ENCODE measurements around the gene MIXL1. TPM values are rescaled to one million over a fixed set of nuclear protein-coding genes. Genes with fewer than 3 reads are reported as not detected.

MIXL1 gene
- total RNA-seq, 4 donors from 2014 or later = not detected

DNA sequence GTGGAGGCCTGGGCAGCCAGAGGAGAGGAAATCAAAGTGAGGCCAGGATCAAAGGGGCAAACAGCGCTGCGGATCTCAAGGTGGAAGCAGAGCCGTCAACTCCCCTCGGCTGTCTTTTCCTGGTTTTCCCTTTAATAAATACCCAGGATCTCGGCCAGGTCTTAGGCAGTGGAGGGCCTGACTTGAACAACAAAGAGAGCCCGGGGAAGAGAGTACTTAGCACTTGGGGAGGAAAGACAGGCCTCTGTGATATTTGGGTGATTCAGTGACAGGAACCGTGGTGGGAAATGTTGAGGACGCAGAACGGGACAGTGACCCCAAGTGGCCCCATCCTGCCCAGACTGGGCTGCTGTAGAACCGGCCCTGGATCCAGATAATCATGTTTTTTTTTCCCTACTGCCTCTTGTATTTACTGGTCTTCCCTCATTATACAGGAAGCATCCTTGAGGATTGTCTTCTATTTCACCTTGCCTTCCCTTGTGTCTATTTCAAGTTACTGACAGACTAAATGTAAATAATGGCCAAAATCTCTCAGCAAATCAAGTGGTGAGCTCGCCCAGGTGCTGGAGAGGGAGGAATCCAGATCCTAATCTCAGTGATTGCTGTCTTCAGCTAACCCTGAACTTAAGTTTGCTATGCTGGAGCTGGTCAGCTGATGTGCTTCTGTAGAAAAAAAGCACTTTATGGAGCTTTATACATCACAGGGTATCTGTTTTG lies 2.8 kb upstream of the MIXL1 start:
- intact Hi-C loops (cut with DNase I; ENCODE audit: low total_unique reads) = no loop called here
- 52 to 57% methylated on average over 11 of the region's 11 CpGs for WGBS, 2 donors
- no peak overlapping the region for H3K4me3 ChIP-seq (ENCODE audit: low read depth, poor library complexity, severe bottlenecking)
- DNase-seq (ENCODE audit: low spot score in 2 of 2) = no peak
- TF ChIP-seq, protein P1, sequence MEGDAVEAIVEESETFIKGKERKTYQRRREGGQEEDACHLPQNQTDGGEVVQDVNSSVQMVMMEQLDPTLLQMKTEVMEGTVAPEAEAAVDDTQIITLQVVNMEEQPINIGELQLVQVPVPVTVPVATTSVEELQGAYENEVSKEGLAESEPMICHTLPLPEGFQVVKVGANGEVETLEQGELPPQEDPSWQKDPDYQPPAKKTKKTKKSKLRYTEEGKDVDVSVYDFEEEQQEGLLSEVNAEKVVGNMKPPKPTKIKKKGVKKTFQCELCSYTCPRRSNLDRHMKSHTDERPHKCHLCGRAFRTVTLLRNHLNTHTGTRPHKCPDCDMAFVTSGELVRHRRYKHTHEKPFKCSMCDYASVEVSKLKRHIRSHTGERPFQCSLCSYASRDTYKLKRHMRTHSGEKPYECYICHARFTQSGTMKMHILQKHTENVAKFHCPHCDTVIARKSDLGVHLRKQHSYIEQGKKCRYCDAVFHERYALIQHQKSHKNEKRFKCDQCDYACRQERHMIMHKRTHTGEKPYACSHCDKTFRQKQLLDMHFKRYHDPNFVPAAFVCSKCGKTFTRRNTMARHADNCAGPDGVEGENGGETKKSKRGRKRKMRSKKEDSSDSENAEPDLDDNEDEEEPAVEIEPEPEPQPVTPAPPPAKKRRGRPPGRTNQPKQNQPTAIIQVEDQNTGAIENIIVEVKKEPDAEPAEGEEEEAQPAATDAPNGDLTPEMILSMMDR (IDR thresholded peaks at IDR 0.05) = no peak
- TF ChIP-seq POLR2A (IDR thresholded peaks at IDR 0.05) = no peak

DNA sequence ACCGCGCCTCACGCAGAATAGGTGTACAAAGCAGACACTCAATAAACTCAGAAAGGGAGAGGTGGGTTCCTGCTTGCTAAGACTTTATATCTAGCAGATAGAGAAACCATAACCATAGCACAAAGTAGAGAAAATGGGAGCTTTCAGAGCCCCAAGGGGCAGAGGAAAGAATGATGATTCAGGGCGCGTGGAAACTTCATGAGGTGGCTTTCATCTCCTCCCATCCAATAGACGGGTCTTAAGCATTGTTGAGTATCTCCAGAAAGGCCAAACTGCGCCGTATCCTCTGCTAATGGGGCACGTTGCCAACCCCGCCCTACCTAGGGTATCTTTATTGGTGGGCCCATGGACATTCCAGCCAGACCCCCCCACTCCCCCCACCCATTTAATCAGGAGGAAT lies 778 bp upstream of the MIXL1 start:
- DNase-seq (ENCODE audit: low spot score in 2 of 2) = no peak
- intact Hi-C loops (cut with DNase I; ENCODE audit: low total_unique reads) = no loop called here
- WGBS, 2 donors = 92 to 96% methylated on average over 10 of the region's 10 CpGs
- no peak overlapping the region for H3K4me3 ChIP-seq (ENCODE audit: low read depth, poor library complexity, severe bottlenecking)
- TF ChIP-seq POLR2A (IDR thresholded peaks at IDR 0.05) = no peak
- TF ChIP-seq, protein P1 (IDR thresholded peaks at IDR 0.05) = no peak

DNA sequence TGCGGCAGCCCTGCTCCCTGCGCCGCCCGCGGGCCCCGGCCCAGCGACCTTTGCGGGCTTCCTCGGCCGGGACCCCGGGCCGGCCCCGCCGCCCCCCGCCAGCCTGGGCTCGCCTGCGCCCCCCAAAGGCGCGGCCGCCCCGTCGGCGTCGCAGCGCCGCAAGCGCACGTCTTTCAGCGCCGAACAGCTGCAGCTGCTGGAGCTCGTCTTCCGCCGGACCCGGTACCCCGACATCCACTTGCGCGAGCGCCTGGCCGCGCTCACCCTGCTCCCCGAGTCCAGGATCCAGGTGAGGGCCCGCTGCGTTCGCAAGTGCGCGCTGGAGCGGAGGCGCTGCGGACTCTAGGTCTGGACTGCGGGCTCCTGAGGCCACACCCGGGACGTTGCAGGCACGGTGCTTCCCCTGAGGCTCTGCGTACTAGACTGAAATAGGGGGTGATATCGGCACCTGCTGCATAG lies 351 bp downstream of the MIXL1 start:
- H3K4me3 ChIP-seq (ENCODE audit: low read depth, poor library complexity, severe bottlenecking) = no peak overlapping the region
- no peak for TF ChIP-seq POLR2A (IDR thresholded peaks at IDR 0.05)
- TF ChIP-seq, protein P1 (IDR thresholded peaks at IDR 0.05) = no peak
- no peak for DNase-seq (ENCODE audit: low spot score in 2 of 2)
- intact Hi-C loops (cut with DNase I; ENCODE audit: low total_unique reads) = no loop called here
- WGBS, 2 donors = 3 to 7% methylated on average over 6 to 18 of the region's 55 CpGs

DNA sequence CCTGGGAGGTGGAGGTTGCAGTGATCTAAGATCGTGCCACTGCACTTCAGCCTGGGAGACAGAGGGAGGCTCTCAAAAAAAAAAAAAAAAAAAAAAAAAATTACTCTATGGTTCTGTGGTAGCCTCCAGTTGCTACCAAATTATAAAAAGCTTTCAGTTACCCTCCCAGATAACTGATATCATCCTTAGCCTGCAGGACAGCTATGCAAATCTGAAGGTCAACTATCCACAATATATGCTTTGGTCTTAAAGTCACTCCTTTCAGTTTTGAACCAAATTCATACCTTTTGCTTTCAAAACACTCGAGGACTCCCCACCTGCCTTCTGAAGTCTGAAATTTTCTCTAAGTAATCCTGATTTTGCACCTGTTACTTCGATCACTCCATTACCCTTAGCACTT lies 3.1 kb downstream of the MIXL1 start:
- 94 to 96% methylated on average over 3 of the region's 3 CpGs for WGBS, 2 donors
- no peak overlapping the region for H3K4me3 ChIP-seq (ENCODE audit: low read depth, poor library complexity, severe bottlenecking)
- intact Hi-C loops (cut with DNase I; ENCODE audit: low total_unique reads) = no loop called here
- TF ChIP-seq POLR2A (IDR thresholded peaks at IDR 0.05) = no peak
- DNase-seq (ENCODE audit: low spot score in 2 of 2) = no peak

DNA sequence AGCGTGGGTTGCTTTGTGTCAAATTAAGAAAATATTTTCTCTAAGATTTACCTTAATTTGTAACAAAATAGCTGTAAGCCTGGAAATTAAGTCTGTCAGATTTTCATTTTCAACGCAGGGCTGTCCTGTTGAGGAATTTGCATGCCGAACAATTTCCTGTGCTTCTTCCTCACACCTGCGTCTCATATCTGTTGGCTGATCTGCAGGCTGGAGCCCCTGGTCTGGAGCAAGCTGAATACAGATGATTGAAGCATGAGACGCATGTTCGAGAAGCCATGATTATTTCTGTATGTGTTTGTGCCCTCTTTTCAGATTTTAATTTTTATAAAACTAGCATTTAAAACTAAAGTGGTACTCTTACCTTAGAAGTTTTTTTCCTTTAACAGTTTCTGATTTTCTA lies 9.8 kb downstream of the MIXL1 start:
- no peak overlapping the region for H3K4me3 ChIP-seq (ENCODE audit: low read depth, poor library complexity, severe bottlenecking)
- DNase-seq (ENCODE audit: low spot score in 2 of 2) = no peak
- intact Hi-C loops (cut with DNase I; ENCODE audit: low total_unique reads) = no loop called here
- TF ChIP-seq, protein P1 (IDR thresholded peaks at IDR 0.05) = no peak
- no peak for TF ChIP-seq POLR2A (IDR thresholded peaks at IDR 0.05)
- 81 to 91% methylated on average over 6 of the region's 6 CpGs for WGBS, 2 donors

DNA sequence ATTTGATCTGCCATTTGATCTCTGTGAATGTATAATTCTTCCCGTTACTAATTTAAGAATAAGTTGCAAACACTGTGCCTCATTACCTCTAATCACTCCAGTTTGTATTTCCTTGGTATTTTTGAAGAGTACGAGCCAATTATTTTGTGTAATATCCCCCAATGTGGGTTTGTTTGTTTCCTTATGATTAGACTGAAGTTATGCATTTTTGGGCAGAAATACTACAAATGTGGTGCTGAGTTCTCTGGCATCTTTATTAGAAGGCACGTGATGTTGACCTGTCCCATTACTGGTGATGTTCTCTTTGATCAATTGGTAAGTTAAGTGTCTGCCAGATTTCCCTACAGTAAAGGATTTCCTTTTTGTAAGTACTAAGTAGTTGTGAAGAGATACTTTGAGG lies 10.3 kb downstream of the MIXL1 start:
- DNase-seq (ENCODE audit: low spot score in 2 of 2) = no peak
- no peak for TF ChIP-seq POLR2A (IDR thresholded peaks at IDR 0.05)
- TF ChIP-seq, protein P1 (IDR thresholded peaks at IDR 0.05) = no peak
- intact Hi-C loops (cut with DNase I; ENCODE audit: low total_unique reads) = no loop called here
- 84 to 92% methylated on average over 3 of the region's 3 CpGs for WGBS, 2 donors
- H3K4me3 ChIP-seq (ENCODE audit: low read depth, poor library complexity, severe bottlenecking) = no peak overlapping the region

All from lower leg skin (tissue), 4 donors.